GM12891 (cell line): ENCODE measurements around the gene SIRT1.

Experiments
- PAX5 ChIP-seq: IDR thresholded peaks from 2 replicates; pipeline ENCODE4 v1.6.1; 2011; ENCODE audit warnings: low read length, moderate library complexity, mild to moderate bottlenecking; ENCODE audit not compliant: insufficient read depth, severe bottlenecking
- POLR2A ChIP-seq: IDR thresholded peaks from 2 replicates; pipeline ENCODE4 v1.6.1; 2011; ENCODE audit warnings: low read depth, low read length, control low read depth
- POLR2AphosphoS5 ChIP-seq: IDR thresholded peaks from 2 replicates; pipeline ENCODE4 v1.6.1; 2011; ENCODE audit warnings: low read depth, low read length, control low read depth
- POU2F2 ChIP-seq: IDR thresholded peaks from 2 replicates; pipeline ENCODE4 v1.6.1; 2011; ENCODE audit warnings: low read depth, mild to moderate bottlenecking, control low read depth, low read length, moderate library complexity
- SPI1 ChIP-seq: IDR thresholded peaks from 2 replicates; pipeline ENCODE4 v1.6.1; 2011; ENCODE audit warnings: low read depth, low read length, control low read depth
- TAF1 ChIP-seq: IDR thresholded peaks from 2 replicates; pipeline ENCODE4 v1.6.1; 2011; ENCODE audit warnings: low read depth, low read length, control low read depth

DNA sequence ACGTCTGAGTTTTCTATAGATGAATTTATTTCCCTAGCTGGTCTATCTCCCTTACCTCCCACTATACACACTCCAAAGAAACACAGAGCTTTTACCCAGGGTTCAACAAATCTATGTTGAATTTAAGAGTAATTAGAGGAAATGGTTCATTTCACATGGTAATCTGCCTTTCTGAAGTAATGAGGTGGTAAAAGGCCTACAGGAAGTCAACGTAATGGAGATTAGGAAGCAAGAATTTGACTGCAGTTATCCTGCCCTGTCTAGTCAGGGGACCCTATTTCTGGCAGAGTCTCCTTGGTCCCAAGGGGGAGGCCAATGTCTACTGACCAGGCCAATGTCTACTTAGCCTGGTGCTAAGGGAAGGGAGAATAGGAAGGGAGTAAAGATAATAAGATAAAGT is 21.4 kb upstream of the SIRT1 start:
- no peak for TF ChIP-seq POLR2AphosphoS5
- TF ChIP-seq POLR2A, result no peak
- TF ChIP-seq TAF1, result no peak
- no peak for TF ChIP-seq SPI1
- TF ChIP-seq POU2F2, result no peak
- no peak for TF ChIP-seq PAX5
